ENCODE measurements around the gene PARVA.

PARVA gene

DNA sequence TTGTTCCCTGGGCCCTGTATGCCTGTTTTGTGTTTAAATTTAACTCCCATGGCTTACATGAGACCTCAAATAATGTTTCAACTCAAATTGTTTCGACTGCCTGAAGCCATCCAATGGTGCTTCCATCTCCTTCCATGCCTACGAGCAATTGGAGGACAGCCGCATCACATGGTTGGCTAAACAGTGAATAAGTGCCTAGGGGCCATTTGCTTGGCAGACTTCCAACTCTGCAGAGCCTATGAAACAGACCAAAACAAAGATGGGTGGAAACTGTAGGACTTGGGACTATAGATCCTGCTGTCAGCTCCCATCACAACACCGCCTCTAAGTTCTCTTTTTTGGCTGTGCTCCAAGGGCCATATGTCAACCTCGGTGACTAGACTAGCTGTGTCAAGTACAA, 84.1 kb downstream of the PARVA start:
- Histone ChIP-seq H3K4ac (ENCODE audit: low read depth in 1 of 2, low read length in 2 of 2) (no peak overlapping the region), H3K4me1 (ENCODE audit: control insufficient read depth, insufficient read depth, low read depth, low read length) (peaks cover 17% of the 10 kb centered on the region), H2BK120ac (ENCODE audit: low read depth, low read length) (no peak overlapping the region), H3K36me3 (ENCODE audit: control insufficient read depth in 1 of 2, insufficient read depth in 2 of 2, low read depth in 1 of 2, low read length in 2 of 2) (peaks cover 0 to 9% of the 10 kb centered on the region in 2 experiments), H3K18ac (ENCODE audit: low read depth in 1 of 2, low read length in 2 of 2) (no peak overlapping the region), H3K4me3 (ENCODE audit: insufficient read depth in 1 of 2, low read depth in 1 of 2, low read length in 2 of 2) (no peak overlapping the region), H3K4me2 (ENCODE audit: low read length, poor library complexity, severe bottlenecking) (no peak overlapping the region), H2BK15ac (ENCODE audit: low read depth, poor library complexity, severe bottlenecking) (no peak overlapping the region), H2AK5ac (ENCODE audit: low read length, severe bottlenecking) (no peak overlapping the region), H3K9ac (ENCODE audit: low read length) (no peak overlapping the region), H3K27ac (ENCODE audit: low read length, poor library complexity, severe bottlenecking) (no peak overlapping the region), H2BK12ac (ENCODE audit: low read length in 2 of 2) (no peak overlapping the region), H4K91ac (ENCODE audit: low read length) (no peak overlapping the region), H3K9me3 (ENCODE audit: control insufficient read depth, low read length) (no peaks in the 10 kb centered on the region), H2AFZ (ENCODE audit: low read depth, low read length) (no peak overlapping the region), H3K23ac (ENCODE audit: low read length in 2 of 2) (no peak overlapping the region), H3K79me1 (replicated peaks; ENCODE audit: low read length, poor library complexity, severe bottlenecking) (peaks cover 48% of the 10 kb centered on the region), H2BK5ac (ENCODE audit: low read depth, low read length, poor library complexity, severe bottlenecking) (no peak overlapping the region), H3K14ac (ENCODE audit: low read length in 2 of 2) (no peak overlapping the region), H4K8ac (ENCODE audit: low read length) (no peak overlapping the region), H3K27me3 (ENCODE audit: control insufficient read depth in 1 of 2, insufficient read depth in 1 of 2, low read length in 2 of 2) (no peaks in the 10 kb centered on the region)
- 91% methylated on average over 5 of the region's 5 CpGs for WGBS
- no peak for DNase-seq

DNA sequence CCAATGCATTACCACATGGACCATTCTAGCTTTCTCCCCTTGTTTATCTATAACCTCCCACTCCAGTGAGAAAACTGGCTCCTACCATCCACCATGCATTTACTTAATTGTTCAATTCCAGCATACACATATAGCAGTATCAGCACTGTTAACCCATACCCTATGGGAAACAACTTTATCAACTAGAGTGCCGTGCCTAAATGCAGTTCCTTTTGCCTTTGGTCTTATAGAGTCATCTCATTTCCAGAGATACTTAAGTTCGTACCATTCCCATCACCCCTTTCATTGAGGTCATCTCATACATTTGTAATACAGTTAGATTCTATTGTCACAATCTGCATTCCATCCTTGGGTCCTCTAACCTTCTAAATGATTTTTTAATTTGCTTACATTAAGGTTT, 86.9 kb downstream of the PARVA start:
- no peaks in the 10 kb centered on the region for H3K27me3 ChIP-seq (ENCODE audit: control insufficient read depth in 1 of 2, insufficient read depth in 1 of 2, low read length in 2 of 2)
- H2BK15ac ChIP-seq (ENCODE audit: low read depth, poor library complexity, severe bottlenecking), result no peak overlapping the region
- H3K36me3 ChIP-seq (ENCODE audit: control insufficient read depth in 1 of 2, insufficient read depth in 2 of 2, low read depth in 1 of 2, low read length in 2 of 2), result peaks cover 0 to 9% of the 10 kb centered on the region in 2 experiments
- no peak overlapping the region for H2AK5ac ChIP-seq (ENCODE audit: low read length, severe bottlenecking)
- WGBS, result 99% methylated on average over 2 of the region's 2 CpGs
- no peak overlapping the region for H2BK120ac ChIP-seq (ENCODE audit: low read depth, low read length)
- H3K18ac ChIP-seq (ENCODE audit: low read depth in 1 of 2, low read length in 2 of 2), result no peak overlapping the region
- no peak overlapping the region for H3K27ac ChIP-seq (ENCODE audit: low read length, poor library complexity, severe bottlenecking)
- no peak overlapping the region for H4K8ac ChIP-seq (ENCODE audit: low read length)
- no peak for DNase-seq
- no peaks in the 10 kb centered on the region for H3K9me3 ChIP-seq (ENCODE audit: control insufficient read depth, low read length)
- no peak overlapping the region for H3K23ac ChIP-seq (ENCODE audit: low read length in 2 of 2)
- no peak overlapping the region for H3K4me3 ChIP-seq (ENCODE audit: insufficient read depth in 1 of 2, low read depth in 1 of 2, low read length in 2 of 2)
- no peak overlapping the region for H2AFZ ChIP-seq (ENCODE audit: low read depth, low read length)
- H2BK5ac ChIP-seq (ENCODE audit: low read depth, low read length, poor library complexity, severe bottlenecking), result no peak overlapping the region
- H3K4me1 ChIP-seq (ENCODE audit: control insufficient read depth, insufficient read depth, low read depth, low read length), result peaks cover 7% of the 10 kb centered on the region
- no peak overlapping the region for H2BK12ac ChIP-seq (ENCODE audit: low read length in 2 of 2)
- peaks cover 44% of the 10 kb centered on the region for H3K79me1 ChIP-seq (replicated peaks; ENCODE audit: low read length, poor library complexity, severe bottlenecking)
- no peak overlapping the region for H3K4me2 ChIP-seq (ENCODE audit: low read length, poor library complexity, severe bottlenecking)
- no peak overlapping the region for H4K91ac ChIP-seq (ENCODE audit: low read length)
- H3K14ac ChIP-seq (ENCODE audit: low read length in 2 of 2), result no peak overlapping the region
- no peak overlapping the region for H3K4ac ChIP-seq (ENCODE audit: low read depth in 1 of 2, low read length in 2 of 2)
- no peak overlapping the region for H3K9ac ChIP-seq (ENCODE audit: low read length)

DNA sequence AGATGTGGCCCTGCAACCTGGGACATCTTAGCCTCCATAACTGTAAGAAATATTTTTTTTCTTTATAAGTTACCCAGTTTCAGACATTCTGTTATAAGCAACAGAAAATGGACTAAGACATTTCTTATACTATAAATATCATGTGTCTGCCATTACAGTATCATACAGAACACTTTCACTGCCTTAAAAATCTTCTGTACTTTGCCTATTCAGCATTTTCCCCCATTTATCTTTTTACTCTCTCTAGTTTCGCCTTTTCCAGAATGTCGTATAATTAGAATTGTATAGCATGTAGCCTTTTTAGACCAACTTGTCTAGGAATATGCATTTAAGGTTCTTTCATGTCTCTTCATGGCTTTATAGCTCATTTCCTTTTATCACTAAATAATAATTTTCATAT, 88.0 kb downstream of the PARVA start:
- no peak overlapping the region for H4K8ac ChIP-seq (ENCODE audit: low read length)
- no peak overlapping the region for H3K18ac ChIP-seq (ENCODE audit: low read depth in 1 of 2, low read length in 2 of 2)
- no peak overlapping the region for H2BK5ac ChIP-seq (ENCODE audit: low read depth, low read length, poor library complexity, severe bottlenecking)
- H2AFZ ChIP-seq (ENCODE audit: low read depth, low read length), result no peak overlapping the region
- peaks cover 7% of the 10 kb centered on the region for H3K4me1 ChIP-seq (ENCODE audit: control insufficient read depth, insufficient read depth, low read depth, low read length)
- H2BK15ac ChIP-seq (ENCODE audit: low read depth, poor library complexity, severe bottlenecking), result no peak overlapping the region
- H3K4me3 ChIP-seq (ENCODE audit: insufficient read depth in 1 of 2, low read depth in 1 of 2, low read length in 2 of 2), result no peak overlapping the region
- WGBS, result 100% methylated on average over 2 of the region's 2 CpGs
- no peaks in the 10 kb centered on the region for H3K9me3 ChIP-seq (ENCODE audit: control insufficient read depth, low read length)
- H3K27me3 ChIP-seq (ENCODE audit: control insufficient read depth in 1 of 2, insufficient read depth in 1 of 2, low read length in 2 of 2), result no peaks in the 10 kb centered on the region
- H2AK5ac ChIP-seq (ENCODE audit: low read length, severe bottlenecking), result no peak overlapping the region
- no peak overlapping the region for H3K4me2 ChIP-seq (ENCODE audit: low read length, poor library complexity, severe bottlenecking)
- peaks cover 44% of the 10 kb centered on the region for H3K79me1 ChIP-seq (replicated peaks; ENCODE audit: low read length, poor library complexity, severe bottlenecking)
- H3K4ac ChIP-seq (ENCODE audit: low read depth in 1 of 2, low read length in 2 of 2), result no peak overlapping the region
- no peak for DNase-seq
- no peak overlapping the region for H3K27ac ChIP-seq (ENCODE audit: low read length, poor library complexity, severe bottlenecking)
- H3K36me3 ChIP-seq (ENCODE audit: control insufficient read depth in 1 of 2, insufficient read depth in 2 of 2, low read depth in 1 of 2, low read length in 2 of 2), result peaks cover 0 to 9% of the 10 kb centered on the region in 2 experiments
- no peak overlapping the region for H3K9ac ChIP-seq (ENCODE audit: low read length)
- no peak overlapping the region for H2BK12ac ChIP-seq (ENCODE audit: low read length in 2 of 2)
- H4K91ac ChIP-seq (ENCODE audit: low read length), result no peak overlapping the region
- H2BK120ac ChIP-seq (ENCODE audit: low read depth, low read length), result no peak overlapping the region
- no peak overlapping the region for H3K14ac ChIP-seq (ENCODE audit: low read length in 2 of 2)
- H3K23ac ChIP-seq (ENCODE audit: low read length in 2 of 2), result no peak overlapping the region

DNA sequence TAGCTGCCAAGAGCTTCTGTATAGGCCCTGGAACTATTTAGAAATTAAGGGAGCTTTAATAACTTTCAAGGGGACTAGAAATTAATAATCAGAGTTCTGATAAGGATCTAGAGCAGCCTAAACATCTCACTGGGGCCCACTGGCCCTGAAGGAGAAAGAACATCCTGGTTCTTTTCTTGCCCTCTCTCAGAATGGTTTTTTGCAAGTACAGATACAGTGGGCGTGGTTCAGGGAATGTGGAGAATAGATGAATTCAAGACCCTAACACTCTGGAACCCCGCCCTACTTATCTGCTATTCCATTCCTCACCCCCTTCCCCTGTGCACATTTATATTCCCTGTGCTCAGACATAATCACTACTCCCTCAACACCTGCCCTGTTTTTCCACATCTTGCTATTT, 90.2 kb downstream of the PARVA start:
- WGBS, result 100% methylated on average over 1 of the region's 2 CpGs
- no peak overlapping the region for H3K9ac ChIP-seq (ENCODE audit: low read length)
- H2BK15ac ChIP-seq (ENCODE audit: low read depth, poor library complexity, severe bottlenecking), result no peak overlapping the region
- H3K9me3 ChIP-seq (ENCODE audit: control insufficient read depth, low read length), result no peaks in the 10 kb centered on the region
- peaks cover 0 to 6% of the 10 kb centered on the region in 2 experiments for H3K36me3 ChIP-seq (ENCODE audit: control insufficient read depth in 1 of 2, insufficient read depth in 2 of 2, low read depth in 1 of 2, low read length in 2 of 2)
- no peak overlapping the region for H2BK120ac ChIP-seq (ENCODE audit: low read depth, low read length)
- peaks cover 33% of the 10 kb centered on the region for H3K79me1 ChIP-seq (replicated peaks; ENCODE audit: low read length, poor library complexity, severe bottlenecking)
- no peak overlapping the region for H3K4me3 ChIP-seq (ENCODE audit: insufficient read depth in 1 of 2, low read depth in 1 of 2, low read length in 2 of 2)
- no peak for DNase-seq
- H2BK5ac ChIP-seq (ENCODE audit: low read depth, low read length, poor library complexity, severe bottlenecking), result no peak overlapping the region
- no peaks in the 10 kb centered on the region for H3K27me3 ChIP-seq (ENCODE audit: control insufficient read depth in 1 of 2, insufficient read depth in 1 of 2, low read length in 2 of 2)
- no peak overlapping the region for H3K4ac ChIP-seq (ENCODE audit: low read depth in 1 of 2, low read length in 2 of 2)
- H3K23ac ChIP-seq (ENCODE audit: low read length in 2 of 2), result no peak overlapping the region
- H2AFZ ChIP-seq (ENCODE audit: low read depth, low read length), result no peak overlapping the region
- H4K91ac ChIP-seq (ENCODE audit: low read length), result no peak overlapping the region
- no peak overlapping the region for H3K4me2 ChIP-seq (ENCODE audit: low read length, poor library complexity, severe bottlenecking)
- no peak overlapping the region for H3K14ac ChIP-seq (ENCODE audit: low read length in 2 of 2)
- H4K8ac ChIP-seq (ENCODE audit: low read length), result no peak overlapping the region
- H2AK5ac ChIP-seq (ENCODE audit: low read length, severe bottlenecking), result no peak overlapping the region
- no peak overlapping the region for H2BK12ac ChIP-seq (ENCODE audit: low read length in 2 of 2)
- no peak overlapping the region for H3K27ac ChIP-seq (ENCODE audit: low read length, poor library complexity, severe bottlenecking)
- H3K4me1 ChIP-seq (ENCODE audit: control insufficient read depth, insufficient read depth, low read depth, low read length), result no peaks in the 10 kb centered on the region
- no peak overlapping the region for H3K18ac ChIP-seq (ENCODE audit: low read depth in 1 of 2, low read length in 2 of 2)
